ENCODE data around the gene FNDC8. TPM values are rescaled to one million over a fixed set of nuclear protein-coding genes. Genes with fewer than 3 reads are reported as not detected.
A peak's percentile ranks its signal among the peaks of the same experiment; 100 is the strongest.
"Not testable (repeated sequence)": the region's sequence is repeated elsewhere in the genome, so short reads cannot be mapped to it uniquely, and the experiment has no call there.

The FNDC8 gene
- total RNA-seq, 1 experiment from 2014 or later, result not detected

DNA sequence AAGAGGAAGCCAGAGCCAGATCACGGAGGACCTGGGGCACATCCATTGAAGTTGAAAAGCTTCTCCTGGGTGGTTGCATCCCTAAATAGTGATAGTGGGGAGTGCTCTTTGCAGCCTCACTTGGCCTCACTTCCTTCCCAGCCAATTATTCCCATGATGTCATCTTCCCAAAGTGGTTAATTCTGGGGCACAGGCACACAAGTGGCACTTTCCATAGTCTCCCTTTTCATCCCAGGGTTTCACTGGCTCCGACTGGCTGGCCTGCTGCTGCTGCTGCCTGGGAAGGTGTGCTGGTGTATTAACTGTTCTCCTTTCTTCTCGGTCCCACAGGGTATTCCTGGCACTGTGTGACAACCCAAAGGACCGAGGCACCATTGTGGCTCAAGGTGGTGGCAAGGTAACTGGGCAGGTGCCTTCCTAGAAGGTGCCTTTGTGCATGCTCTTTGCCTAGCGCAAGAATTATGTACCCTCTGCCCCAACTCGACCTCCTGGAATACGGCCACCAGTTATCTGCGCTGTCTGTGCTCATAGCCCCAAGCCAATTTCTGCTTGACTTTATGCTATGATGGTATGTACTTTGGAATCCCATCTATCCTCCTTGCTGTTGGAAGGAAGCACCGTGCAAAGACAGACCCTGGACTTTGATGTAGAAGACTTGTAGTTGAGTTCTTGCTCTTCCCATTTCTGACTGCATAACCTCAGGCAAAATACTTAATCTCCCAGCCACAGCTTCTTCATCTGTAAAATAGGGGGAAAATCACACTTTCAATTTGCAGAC is 54.4 kb downstream of the FNDC8 start:
- H3K4me3 ChIP-seq, result no peak overlapping the region
- H3K4me1 ChIP-seq (replicated peaks), result peaks cover 5% of the 10 kb centered on the region; the same call in 1 of the 2 replicates
- no peaks in the 10 kb centered on the region for H3K9me3 ChIP-seq (replicated peaks)
- H3K27me3 ChIP-seq (replicated peaks), result no peaks in the 10 kb centered on the region
- no peak overlapping the region for H3K27ac ChIP-seq
- peak in 1 of 2 experiments; percentile 14 for DNase-seq (ENCODE audit: low read depth in 1 of 2, low spot score in 2 of 2)
- H3K36me3 ChIP-seq, result no peaks in the 10 kb centered on the region

DNA sequence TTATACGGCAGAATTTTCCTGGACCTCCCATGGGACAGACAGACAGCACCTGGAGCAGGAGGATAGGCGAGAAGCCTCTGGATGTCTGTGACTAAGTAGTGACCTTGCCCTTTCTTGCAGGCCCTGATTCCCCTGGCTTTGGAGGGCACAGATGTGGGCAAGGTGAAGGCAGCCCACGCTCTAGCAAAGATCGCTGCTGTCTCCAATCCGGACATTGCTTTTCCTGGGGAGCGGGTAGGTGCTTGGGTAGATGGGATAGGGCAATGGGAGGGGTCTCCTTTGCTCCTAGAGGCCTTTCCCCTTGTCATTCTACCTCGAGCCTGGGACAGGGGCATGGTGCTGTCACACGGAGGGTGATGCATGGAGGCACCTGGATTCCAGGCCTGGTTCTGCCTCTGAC is 55.5 kb downstream of the FNDC8 start:
- Histone ChIP-seq H3K4me1 (replicated peaks) (peaks cover 1% of the 10 kb centered on the region; the same call in 1 of the 2 replicates), H3K27ac (no peak overlapping the region), H3K27me3 (replicated peaks) (no peaks in the 10 kb centered on the region), H3K4me3 (no peak overlapping the region), H3K36me3 (no peaks in the 10 kb centered on the region), H3K9me3 (replicated peaks) (no peaks in the 10 kb centered on the region)
- peak in 1 of 2 experiments; percentile 17 for DNase-seq (ENCODE audit: low read depth in 1 of 2, low spot score in 2 of 2)

DNA sequence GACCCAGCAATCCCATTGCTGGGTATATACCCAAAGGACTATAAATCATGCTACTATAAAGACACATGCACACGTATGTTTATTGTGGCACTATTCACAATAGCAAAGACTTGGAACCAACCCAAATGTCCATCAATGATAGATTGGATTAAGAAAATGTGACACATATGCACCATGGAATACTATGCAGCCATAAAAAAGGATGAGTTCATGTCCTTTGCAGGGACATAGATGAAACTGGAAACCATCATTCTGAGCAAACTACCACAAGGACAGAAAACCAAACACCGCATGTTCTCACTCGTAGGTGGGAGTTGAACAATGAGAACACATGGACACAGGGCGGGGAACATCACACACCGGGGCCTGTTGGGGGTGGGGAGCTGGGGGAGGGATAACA is 58.0 kb downstream of the FNDC8 start:
- not testable (repeated sequence) for H3K27ac ChIP-seq; H3K4me3 ChIP-seq; H3K4me1 ChIP-seq (replicated peaks); DNase-seq (ENCODE audit: low read depth in 1 of 2, low spot score in 2 of 2); H3K27me3 ChIP-seq (replicated peaks); H3K9me3 ChIP-seq (replicated peaks); H3K36me3 ChIP-seq

Other genes starting within 250 kb of the FNDC8 start
- gene CCT6B, start 160.2 kb upstream of the FNDC8 start, total RNA-seq (2014; rRNA removed; shearing (Covaris generic)), result 0.84 and 1.9 TPM in 2 replicates
- 20.8 and 21.2 TPM in 2 replicates for gene ZNF830, start 160.1 kb upstream of the FNDC8 start, total RNA-seq (2014; rRNA removed; shearing (Covaris generic))
- gene LIG3, start 141.1 kb upstream of the FNDC8 start, total RNA-seq (2014; rRNA removed; shearing (Covaris generic)), result 26.0 and 29.0 TPM in 2 replicates
- gene RFFL, start 57.9 kb upstream of the FNDC8 start, total RNA-seq (2014; rRNA removed; shearing (Covaris generic)), result 8.2 and 25.7 TPM in 2 replicates
- 13.7 and 16.9 TPM in 2 replicates for gene RAD51D, start 1.8 kb upstream of the FNDC8 start, total RNA-seq (2014; rRNA removed; shearing (Covaris generic))
- 19.2 and 21.3 TPM in 2 replicates for gene NLE1, start 20.7 kb downstream of the FNDC8 start, total RNA-seq (2014; rRNA removed; shearing (Covaris generic))
- not detected in 2 replicates for gene UNC45B, start 26.2 kb downstream of the FNDC8 start, total RNA-seq (2014; rRNA removed; shearing (Covaris generic))
- not detected in 2 replicates for gene SLC35G3, start 72.8 kb downstream of the FNDC8 start, total RNA-seq (2014; rRNA removed; shearing (Covaris generic))
- gene SLFN5, start 121.5 kb downstream of the FNDC8 start, total RNA-seq (2014; rRNA removed; shearing (Covaris generic)), result 12.9 and 20.9 TPM in 2 replicates